ENCODE data around the gene ZNF574. TPM values are rescaled to one million over a fixed set of nuclear protein-coding genes. Genes with fewer than 3 reads are reported as not detected.

The ZNF574 gene
- total RNA-seq, 1 experiment from 2014 or later: 24.6 TPM

DNA sequence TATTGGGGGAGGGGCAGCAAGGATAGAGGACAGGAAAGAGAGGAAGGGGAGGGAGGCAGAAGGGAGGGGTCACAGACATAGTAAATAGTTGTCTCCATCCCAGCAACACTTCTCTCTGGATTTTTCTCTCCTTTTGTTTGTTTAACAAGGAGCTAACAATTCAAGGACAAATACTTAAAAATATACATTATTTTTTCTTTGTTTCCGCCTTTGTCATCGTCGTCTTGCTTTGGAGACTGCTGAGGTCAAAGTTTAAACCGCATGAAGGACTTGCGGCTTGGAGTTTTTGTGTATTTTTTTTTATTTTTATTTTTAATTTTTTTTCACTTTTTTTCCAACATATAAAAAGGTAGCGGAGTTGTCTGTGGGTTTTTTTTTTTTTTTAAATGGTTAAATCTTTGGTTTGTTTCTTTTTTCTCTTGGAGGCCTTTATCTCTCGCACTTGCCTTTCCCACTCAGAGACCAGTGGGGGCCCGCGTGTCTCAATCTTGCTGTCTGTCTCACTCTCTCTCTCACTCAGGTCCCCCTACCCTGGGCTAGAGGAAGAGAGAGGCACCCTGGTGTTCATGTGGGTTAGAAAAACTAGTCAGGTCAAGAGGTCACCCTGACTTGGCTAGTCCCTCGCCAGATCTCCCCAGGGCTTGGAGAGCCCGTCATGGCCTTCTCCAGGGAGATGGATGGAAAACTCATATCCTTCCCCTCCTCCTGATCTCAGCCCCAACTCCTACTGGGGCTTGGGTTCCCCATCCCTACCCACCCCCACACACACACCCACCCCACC is 11.0 kb downstream of the ZNF574 start:
- ATAC-seq (no peak), DNase-seq (ENCODE audit: low read depth, low spot score) (no peak)
- Histone ChIP-seq H3K36me3 (ENCODE audit: control insufficient read depth in 1 of 2, insufficient read depth in 2 of 2, low read length in 2 of 2) (peaks cover 0 to 2% of the 10 kb centered on the region in 2 experiments; a peak in 1 of 4 replicates), H3K4me3 (replicated peaks in 1 of 2; ENCODE audit: low read depth in 1 of 2, low read length in 2 of 2) (no peak overlapping the region), H3K4me1 (ENCODE audit: control insufficient read depth in 1 of 2, insufficient read depth in 2 of 2, low read length in 2 of 2) (peaks cover 0 to 23% of the 10 kb centered on the region in 2 experiments; a peak in 2 of 4 replicates), H3K9ac (ENCODE audit: low read length) (no peak overlapping the region), H2AFZ (ENCODE audit: low read depth, low read length, poor library complexity, severe bottlenecking) (no peak overlapping the region), H3K79me2 (ENCODE audit: insufficient read depth, low read length) (no peaks in the 10 kb centered on the region; the same call in 1 of the 2 replicates), H4K20me1 (ENCODE audit: insufficient read depth) (peaks cover 3% of the 10 kb centered on the region; the same call in 1 of the 2 replicates), H3K27ac (ENCODE audit: low read depth, low read length) (no peak overlapping the region), H3K9me2 (ENCODE audit: insufficient read depth) (no peaks in the 10 kb centered on the region), H3K27me3 (ENCODE audit: insufficient read depth, low read length) (no peaks in the 10 kb centered on the region), H3K4me2 (ENCODE audit: low read length) (no peak overlapping the region), H3K9me3 (ENCODE audit: control insufficient read depth in 1 of 2, insufficient read depth in 1 of 2, low read depth in 1 of 2, low read length in 2 of 2) (no peaks in the 10 kb centered on the region)
- intact Hi-C loops (cut with micrococcal nuclease): no loop called here
- ChIA-PET CTCF (no interaction called here), POLR2A (no interaction called here), RAD21 (ENCODE audit: low non-redundant PET in 1 of 2, low total read pairs in 2 of 2, uncharacterized antibody in 2 of 2, unreplicated experiment in 2 of 2) (no interaction called here)
- BruUV-seq (replicated peaks): no TSS peak
- TF ChIP-seq CBX3 (IDR thresholded peaks at IDR 0.05; ENCODE audit: low read depth): no peak
- TF ChIP-seq JUND (IDR thresholded peaks at IDR 0.05): no peak
- no peak for TF ChIP-seq CEBPB (IDR thresholded peaks at IDR 0.05; ENCODE audit: low read depth)
- no peak for TF ChIP-seq REST (IDR thresholded peaks at IDR 0.05; ENCODE audit: low read depth)
- TF ChIP-seq EZH2 (IDR thresholded peaks at IDR 0.05): no peak
- no peak for TF ChIP-seq RAD21 (IDR thresholded peaks at IDR 0.05; ENCODE audit: low read depth)
- TF ChIP-seq EZH2phosphoT487 (IDR thresholded peaks at IDR 0.05; ENCODE audit: borderline replicate concordance): no peak

Data from HCT116 (cell line).